Mesodermal cell (in vitro differentiated cells): ENCODE results near the gene OR1N2. TPM values are rescaled to one million over a fixed set of nuclear protein-coding genes. Genes with fewer than 3 reads are reported as not detected.
"Not testable (repeated sequence)": the region's sequence is repeated elsewhere in the genome, so short reads cannot be mapped to it uniquely, and the experiment has no call there.

Source experiments
- H3K27ac ChIP-seq: 2 replicates; pipeline ENCODE4 v1.7.0; 2013; ENCODE audit warnings: mild to moderate bottlenecking, low read depth, low read length, moderate library complexity; ENCODE audit not compliant: severe bottlenecking
- H3K36me3 ChIP-seq: 2 replicates; pipeline ENCODE4 v1.7.1; 2013; ENCODE audit warnings: mild to moderate bottlenecking, low read length, moderate library complexity; ENCODE audit not compliant: control insufficient read depth, insufficient read depth
- H3K4me1 ChIP-seq: one replicate; pipeline ENCODE4 v1.7.1; 2013; ENCODE audit warnings: mild to moderate bottlenecking, low read length; ENCODE audit not compliant: insufficient read depth, control insufficient read depth, poor library complexity, severe bottlenecking
- H3K4me3 ChIP-seq: 2 replicates; pipeline ENCODE4 v1.7.0; 2013; ENCODE audit warnings: low read length, control low read depth, mild to moderate bottlenecking; ENCODE audit not compliant: insufficient read depth, poor library complexity, severe bottlenecking; ENCODE audit errors: extremely low read depth
- H3K9me3 ChIP-seq: 2 replicates; pipeline ENCODE4 v1.7.1; 2013; ENCODE audit warnings: mild to moderate bottlenecking, low read length, moderate library complexity; ENCODE audit not compliant: control insufficient read depth
- WGBS, 2 experiments: methylation state at CpG; one replicate each; pipeline ENCODE4 v1.1.5; 2013; ENCODE audit warnings: missing lambda C conversion rate in 2 of 2; ENCODE audit not compliant: insufficient coverage in 2 of 2; 5-methylcytosine and 5-hydroxymethylcytosine counted together
- polyA plus RNA-seq, 2 experiments: library from polyadenylated mRNA; stranded (reverse); fragments of 50-300 nt; gene quantifications; one replicate each; pipeline ENCODE4 v1.2.3, GENCODE V29; 2013

The OR1N2 gene
- polyA plus RNA-seq (2013, experiment 1 of 2) = not detected
- not detected for polyA plus RNA-seq (2013, experiment 2 of 2)

- Histone ChIP-seq H3K4me1 (no peaks in the 10 kb centered on the region), H3K9me3 (peaks cover 8% of the 10 kb centered on the region), H3K27ac (no peak within 1 kb of the TSS), H3K36me3 (no peaks in the 10 kb centered on the region), H3K4me3 (no peak within 1 kb of the TSS)
- 94% methylated on average over 2 of the region's 2 CpGs; no CpG with 5 or more reads in 1 of the 2 experiments for WGBS, 2 experiments
These were observed at the start of gene OR1N2 for GRCh38 chr9:122552812-122553211. TSS of gene OR1N2 (plus strand) at chr9:122553112. CDS start at chr9:122553212, 100 bp downstream.

- 48 to 53% methylated on average over 2 of the region's 2 CpGs for WGBS, 2 experiments
- no peaks in the 10 kb centered on the region for H3K36me3 ChIP-seq
- no peaks in the 10 kb centered on the region for H3K4me1 ChIP-seq
- H3K4me3 ChIP-seq = no peak overlapping the region
- peaks cover 4% of the 10 kb centered on the region for H3K9me3 ChIP-seq
- H3K27ac ChIP-seq = no peak overlapping the region
These were observed 45.9 kb upstream of the OR1N2 start for GRCh38 chr9:122506964-122507363.

GRCh38 chr9:122510502-122510901 lies 42.4 kb upstream of the OR1N2 start, which contains the start of gene OR1J2:
TSS of gene OR1J2 (plus strand) at chr9:122510802. CDS start at chr9:122510802, 0 bp downstream.
- Histone ChIP-seq H3K36me3 (no peaks in the 10 kb centered on the region), H3K4me3 (no peak within 1 kb of the TSS), H3K9me3 (peaks cover 4% of the 10 kb centered on the region), H3K27ac (no peak within 1 kb of the TSS), H3K4me1 (no peaks in the 10 kb centered on the region)
- 53 to 73% methylated on average over 3 to 4 of the region's 6 CpGs for WGBS, 2 experiments

GRCh38 chr9:122518226-122518625 lies 34.7 kb upstream of the OR1N2 start:
- WGBS, 2 experiments = 14 to 30% methylated on average over 2 of the region's 2 CpGs
- H3K4me1 ChIP-seq = no peaks in the 10 kb centered on the region
- no peak overlapping the region for H3K27ac ChIP-seq
- H3K4me3 ChIP-seq = no peak overlapping the region
- no peaks in the 10 kb centered on the region for H3K36me3 ChIP-seq
- no peaks in the 10 kb centered on the region for H3K9me3 ChIP-seq

GRCh38 chr9:122518841-122519240 lies 34.1 kb upstream of the OR1N2 start, which contains the start of gene OR1J4:
TSS of gene OR1J4 (plus strand) at chr9:122519141. CDS start at chr9:122519141, 0 bp downstream.
- Histone ChIP-seq H3K9me3 (no peaks in the 10 kb centered on the region), H3K4me3 (no peak within 1 kb of the TSS), H3K36me3 (no peaks in the 10 kb centered on the region), H3K4me1 (no peaks in the 10 kb centered on the region), H3K27ac (no peak within 1 kb of the TSS)
- WGBS, 2 experiments = 88 to 92% methylated on average over 3 of the region's 4 CpGs

- H3K36me3 ChIP-seq = no peaks in the 10 kb centered on the region
- H3K4me1 ChIP-seq = no peaks in the 10 kb centered on the region
- H3K4me3 ChIP-seq = no peak overlapping the region
- 85 to 88% methylated on average over 3 of the region's 3 CpGs for WGBS, 2 experiments
- no peaks in the 10 kb centered on the region for H3K9me3 ChIP-seq
- no peak overlapping the region for H3K27ac ChIP-seq
These were observed 33.5 kb upstream of the OR1N2 start for GRCh38 chr9:122519376-122519775.

- no peak overlapping the region for H3K27ac ChIP-seq
- no peak overlapping the region for H3K4me3 ChIP-seq
- no peaks in the 10 kb centered on the region for H3K36me3 ChIP-seq
- 74 to 76% methylated on average over 8 to 10 of the region's 10 CpGs for WGBS, 2 experiments
- H3K4me1 ChIP-seq = no peaks in the 10 kb centered on the region
- H3K9me3 ChIP-seq = peaks cover 11% of the 10 kb centered on the region
These were observed 26.3 kb upstream of the OR1N2 start for GRCh38 chr9:122526602-122527001.

- H3K27ac ChIP-seq = no peak within 1 kb of the TSS
- no peaks in the 10 kb centered on the region for H3K4me1 ChIP-seq
- H3K9me3 ChIP-seq = peaks cover 11% of the 10 kb centered on the region
- no peak within 1 kb of the TSS for H3K4me3 ChIP-seq
- WGBS, 2 experiments = 78 to 87% methylated on average over 3 of the region's 3 CpGs
- H3K36me3 ChIP-seq = no peaks in the 10 kb centered on the region
These were observed 25.7 kb upstream of the OR1N2 start, which contains the start of gene OR1N1 for GRCh38 chr9:122527193-122527592. TSS of gene OR1N1 (minus strand) at chr9:122527293. CDS start at chr9:122527293, 0 bp downstream.

- H3K4me1 ChIP-seq, H3K27ac ChIP-seq, H3K36me3 ChIP-seq, H3K4me3 ChIP-seq: not testable (repeated sequence)
- 62 to 77% methylated on average over 3 to 4 of the region's 4 CpGs for WGBS, 2 experiments
- H3K9me3 ChIP-seq = peaks cover 11% of the 10 kb centered on the region
These were observed 21.8 kb upstream of the OR1N2 start for GRCh38 chr9:122531157-122531556.

- no peak overlapping the region for H3K27ac ChIP-seq
- H3K4me3 ChIP-seq = no peak overlapping the region
- peaks cover 4% of the 10 kb centered on the region for H3K9me3 ChIP-seq
- WGBS, 2 experiments = 50 to 75% methylated on average over 1 of the region's 1 CpG
- no peaks in the 10 kb centered on the region for H3K36me3 ChIP-seq
- no peaks in the 10 kb centered on the region for H3K4me1 ChIP-seq
These were observed 16.8 kb upstream of the OR1N2 start for GRCh38 chr9:122536134-122536533.

GRCh38 chr9:122537066-122537465 lies 15.8 kb upstream of the OR1N2 start:
- 80% methylated on average over 4 of the region's 7 CpGs; no CpG with 5 or more reads in 1 of the 2 experiments for WGBS, 2 experiments
- not testable (repeated sequence) for H3K9me3 ChIP-seq, H3K36me3 ChIP-seq, H3K4me1 ChIP-seq, H3K27ac ChIP-seq, H3K4me3 ChIP-seq
